Body of pancreas (tissue), 4 donors: ENCODE results near the gene OR6K2.

Experiments used
- CTCF ChIP-seq, 7 experiments: fragments of 450-650 bp in 4 of 7; fragments of 200-600 bp in 3 of 7; sonication (generic) in 3 of 7; IDR thresholded peaks; one replicate each; pipeline ENCODE4 v1.5.1; 2016 to 2019; ENCODE audit warnings: antibody characterized with exemption in 7 of 7
- POLR2A ChIP-seq, 3 donors: fragments of 450-650 bp; IDR thresholded peaks; one replicate each; pipeline ENCODE4 v1.6.1; 2016; ENCODE audit warnings: antibody characterized with exemption in 3 of 3, mild to moderate bottlenecking in 2 of 3

- TF ChIP-seq CTCF (IDR thresholded peaks at IDR 0.05) (no peak), POLR2A (IDR thresholded peaks at IDR 0.05) (no peak)
Observed at GRCh38 chr1:158654571-158654970, 45.9 kb downstream of the OR6K2 start.
